Measurements from ENCODE around the gene ABCC11.

ABCC11 gene

DNA sequence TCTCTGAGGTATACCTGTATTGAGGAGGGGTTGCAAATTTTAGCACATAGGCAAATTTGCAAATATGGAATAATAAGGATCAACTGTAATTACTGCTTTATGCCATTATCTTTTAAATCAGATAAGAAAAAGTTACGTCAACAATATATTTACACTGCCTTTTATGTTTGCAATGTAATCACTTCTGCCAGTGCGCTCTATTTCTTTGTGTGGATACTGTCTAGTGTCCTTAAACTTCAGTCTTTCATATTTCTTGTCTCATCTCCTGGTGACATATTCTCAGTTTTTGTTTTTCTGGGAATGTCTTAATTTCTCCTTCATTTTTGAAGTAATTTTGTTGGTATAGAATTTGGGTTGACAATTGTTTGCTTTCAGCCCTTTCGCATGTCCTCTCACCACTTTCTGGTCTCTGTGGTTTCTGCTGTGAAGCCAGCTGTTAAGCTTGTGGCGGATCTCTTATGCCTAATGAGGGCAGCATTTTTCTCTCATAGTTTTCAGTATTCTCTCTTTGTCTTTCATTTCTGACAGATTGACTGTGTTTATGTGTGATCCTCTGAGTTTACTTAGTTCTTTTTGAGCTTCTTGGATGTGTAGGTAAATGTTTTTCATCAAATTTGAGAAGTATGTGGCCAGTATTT, 37.6 kb upstream of the ABCC11 start:
- H3K4me3 ChIP-seq (ENCODE audit: low read depth, low read length): no peak overlapping the region
- TF ChIP-seq CTCF (conservative IDR thresholded peaks at IDR 0.05; ENCODE audit: low read depth, low read length): no peak
- DNase-seq (ENCODE audit: low read depth): no peak

GRCh38 chr16:48282636-48283263, 35.4 kb upstream of the ABCC11 start:
- no peak for TF ChIP-seq CTCF (conservative IDR thresholded peaks at IDR 0.05; ENCODE audit: low read depth, low read length)
- DNase-seq (ENCODE audit: low read depth): no peak
- no peak overlapping the region for H3K4me3 ChIP-seq (ENCODE audit: low read depth, low read length)

- no peak for DNase-seq (ENCODE audit: low read depth)
- no peak overlapping the region for H3K4me3 ChIP-seq (ENCODE audit: low read depth, low read length)
- TF ChIP-seq CTCF (conservative IDR thresholded peaks at IDR 0.05; ENCODE audit: low read depth, low read length): no peak
These were observed 33.2 kb upstream of the ABCC11 start for GRCh38 chr16:48280546-48280945.

DNA sequence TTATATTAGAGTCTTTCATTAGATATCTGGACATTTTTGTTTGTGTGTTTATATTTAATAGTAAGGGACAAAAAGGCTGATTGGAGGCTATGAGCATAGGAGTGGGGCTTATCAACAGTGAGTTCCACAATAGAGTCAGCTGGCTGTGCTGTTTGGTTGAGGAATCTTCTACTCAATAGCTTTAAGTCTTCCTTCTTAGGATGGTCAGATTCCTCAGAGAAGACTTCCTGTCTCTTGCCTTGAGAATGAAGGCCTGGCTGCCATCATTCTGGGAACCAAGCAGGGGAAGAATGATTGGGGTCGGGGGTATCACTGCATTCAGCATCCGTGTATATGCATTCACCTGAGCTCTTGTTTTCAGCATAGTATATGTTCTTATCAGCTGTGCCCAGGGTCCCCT, 31.9 kb upstream of the ABCC11 start:
- no peak overlapping the region for H3K4me3 ChIP-seq (ENCODE audit: low read depth, low read length)
- DNase-seq (ENCODE audit: low read depth): peak; percentile 38
- peak; percentile 16 for TF ChIP-seq CTCF (conservative IDR thresholded peaks at IDR 0.05; ENCODE audit: low read depth, low read length)

DNA sequence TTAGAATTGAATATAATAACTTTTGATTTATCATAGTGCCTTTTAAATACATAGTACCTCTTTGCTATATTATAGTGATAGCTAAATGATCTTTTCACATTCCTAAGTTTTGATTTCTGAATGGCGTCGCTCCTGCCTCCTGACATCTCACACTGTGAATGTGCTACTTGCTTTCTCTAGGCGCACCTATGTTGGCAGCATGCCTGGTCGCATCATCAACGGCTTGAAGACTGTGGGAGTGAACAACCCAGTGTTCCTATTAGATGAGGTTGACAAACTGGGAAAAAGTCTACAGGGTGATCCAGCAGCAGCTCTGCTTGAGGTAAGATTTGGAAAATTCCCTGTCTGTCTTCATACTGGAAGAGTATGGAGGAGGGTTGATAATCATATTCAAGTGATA, 29.8 kb upstream of the ABCC11 start:
- no peak overlapping the region for H3K4me3 ChIP-seq (ENCODE audit: low read depth, low read length)
- TF ChIP-seq CTCF (conservative IDR thresholded peaks at IDR 0.05; ENCODE audit: low read depth, low read length): no peak
- DNase-seq (ENCODE audit: low read depth): no peak

DNA sequence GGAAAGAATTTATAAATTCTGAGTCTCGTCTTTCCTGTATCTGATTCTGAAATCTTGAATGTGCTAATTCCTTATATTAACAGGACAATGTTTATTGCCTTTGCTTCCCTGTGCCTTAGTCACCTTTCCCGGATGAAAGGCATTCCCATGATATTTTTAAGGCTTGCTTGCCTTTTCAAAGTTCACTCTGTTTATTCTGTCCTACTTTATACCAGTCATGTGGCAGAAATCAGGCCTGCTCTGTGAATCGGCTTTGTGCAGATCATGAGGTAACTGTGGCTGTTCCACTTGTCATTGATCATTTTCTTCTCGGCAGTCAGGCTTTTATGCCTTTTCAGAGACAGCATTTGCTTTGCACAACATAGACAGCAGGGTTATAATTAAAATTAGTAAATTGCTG, 28.8 kb upstream of the ABCC11 start:
- DNase-seq (ENCODE audit: low read depth): peak; percentile 39
- TF ChIP-seq CTCF (conservative IDR thresholded peaks at IDR 0.05; ENCODE audit: low read depth, low read length): no peak
- no peak overlapping the region for H3K4me3 ChIP-seq (ENCODE audit: low read depth, low read length)

- no peak for TF ChIP-seq CTCF (conservative IDR thresholded peaks at IDR 0.05; ENCODE audit: low read depth, low read length)
- no peak for DNase-seq (ENCODE audit: low read depth)
- H3K4me3 ChIP-seq (ENCODE audit: low read depth, low read length): no peak overlapping the region
These were observed 27.1 kb upstream of the ABCC11 start for GRCh38 chr16:48274476-48274875.

Data from choroid plexus epithelial cell (primary cell).